GM23338 (cell line): ENCODE measurements around the gene HCST. TPM values are rescaled to one million over a fixed set of nuclear protein-coding genes. Genes with fewer than 3 reads are reported as not detected.
A peak's percentile ranks its signal among the peaks of the same experiment; 100 is the strongest.

Experiments used
- ATAC-seq: fragments of 200-7000 bp; cut with Tn5 transposase; 3 replicates; pipeline ENCODE4 v1.9.1; 2020
- DNase-seq: peaks from one replicate; pipeline ENCODE4 v3.0.0-alpha.2; 2015; ENCODE audit warnings: low spot score
- H2AFZ ChIP-seq: fragments of 200-600 bp; sonication (generic); 2 replicates; pipeline ENCODE4 v1.8.0; 2016; ENCODE audit warnings: antibody characterized with exemption, mild to moderate bottlenecking, moderate library complexity
- H3F3A ChIP-seq: fragments of 200-600 bp; sonication (generic); replicated peaks from 2 replicates; pipeline ENCODE4 v1.8.0; 2017; ENCODE audit warnings: antibody characterized with exemption, mixed run types, low read depth
- H3K27ac ChIP-seq: fragments of 200-600 bp; sonication (generic); 2 replicates; pipeline ENCODE4 v1.6.1; 2016; ENCODE audit warnings: low read depth
- H3K27me3 ChIP-seq: fragments of 200-600 bp; sonication (generic); 2 replicates; pipeline ENCODE4 v1.8.0; 2016; ENCODE audit warnings: mild to moderate bottlenecking, mixed run types, moderate library complexity; ENCODE audit not compliant: insufficient read depth
- H3K36me3 ChIP-seq: fragments of 200-600 bp; sonication (generic); 2 replicates; pipeline ENCODE4 v1.8.0; 2016; ENCODE audit warnings: mild to moderate bottlenecking; ENCODE audit not compliant: insufficient read depth
- H3K4me1 ChIP-seq: fragments of 200-600 bp; sonication (generic); 2 replicates; pipeline ENCODE4 v1.8.0; 2016; ENCODE audit warnings: mild to moderate bottlenecking, moderate library complexity; ENCODE audit not compliant: insufficient read depth
- H3K4me2 ChIP-seq: fragments of 200-600 bp; sonication (generic); 2 replicates; pipeline ENCODE4 v1.7.1; 2017; ENCODE audit warnings: mixed run types
- H3K4me3 ChIP-seq: fragments of 200-600 bp; sonication (generic); 2 replicates; pipeline ENCODE4 v1.6.1; 2016; ENCODE audit warnings: mixed run types
- H3K79me2 ChIP-seq: fragments of 200-600 bp; sonication (generic); replicated peaks from 2 replicates; pipeline ENCODE4 v1.8.0; 2017; ENCODE audit warnings: mild to moderate bottlenecking; ENCODE audit not compliant: insufficient read depth
- H3K9me2 ChIP-seq: fragments of 200-600 bp; sonication (generic); 2 replicates; pipeline ENCODE4 v1.8.0; 2017; ENCODE audit not compliant: insufficient read depth
- H4K20me1 ChIP-seq: fragments of 200-600 bp; sonication (generic); replicated peaks from 2 replicates; pipeline ENCODE4 v1.8.0; 2017; ENCODE audit warnings: mild to moderate bottlenecking; ENCODE audit not compliant: insufficient read depth
- H3K27ac Mint-ChIP-seq: 2 replicates; pipeline ENCODE4 v1.8.0; 2020; ENCODE audit warnings: inconsistent platforms, mild to moderate bottlenecking, moderate library complexity, mixed read lengths
- H3K27me3 Mint-ChIP-seq: 3 replicates; pipeline ENCODE4 v1.8.0; 2022; ENCODE audit warnings: low read depth, mild to moderate bottlenecking, moderate library complexity, mixed read lengths, inconsistent platforms; ENCODE audit not compliant: insufficient read depth, poor library complexity
- H3K36me3 Mint-ChIP-seq: 3 replicates; pipeline ENCODE4 v1.8.0; 2021; ENCODE audit warnings: low read depth, mild to moderate bottlenecking, inconsistent platforms, moderate library complexity, mixed read lengths
- H3K4me1 Mint-ChIP-seq: 3 replicates; pipeline ENCODE4 v1.8.0; 2020; ENCODE audit warnings: mild to moderate bottlenecking, inconsistent platforms, mixed read lengths
- H3K4me3 Mint-ChIP-seq: 3 replicates; pipeline ENCODE4 v1.8.0; 2021; ENCODE audit warnings: moderate library complexity, mild to moderate bottlenecking, inconsistent platforms, mixed read lengths
- H3K9me3 Mint-ChIP-seq: 3 replicates; pipeline ENCODE4 v1.8.0; 2020; ENCODE audit warnings: moderate library complexity, mild to moderate bottlenecking, inconsistent platforms, mixed read lengths
- CTCF ChIP-seq, 2 experiments: fragments of 200-600 bp in 1 of 2; sonication (generic) in 1 of 2; conservative IDR thresholded peaks; 2 replicates each; pipeline versions ENCODE4 v1.5.1 to v1.6.1; 2016 to 2017; ENCODE audit warnings: antibody characterized with exemption in 2 of 2, low read depth in 2 of 2, mild to moderate bottlenecking in 2 of 2, moderate library complexity in 1 of 2
- EZH2 ChIP-seq: fragments of 200-600 bp; sonication (generic); IDR thresholded peaks from one replicate; pipeline ENCODE4 v1.8.0; 2017; ENCODE audit warnings: antibody characterized with exemption, mild to moderate bottlenecking, low read depth; ENCODE audit not compliant: unreplicated experiment
- POLR2AphosphoS5 ChIP-seq: IDR thresholded peaks from 2 replicates; pipeline ENCODE4 v1.6.1; 2016; ENCODE audit warnings: antibody characterized with exemption, low read depth
- STAT1 ChIP-seq: IDR thresholded peaks from one replicate; pipeline ENCODE4 v1.6.1; 2016; ENCODE audit warnings: antibody characterized with exemption; ENCODE audit not compliant: unreplicated experiment
- ZNF114 ChIP-seq: fragments of 250-450 bp; sonication (Bioruptor Pico); IDR thresholded peaks from 2 replicates; pipeline ENCODE4 v1.5.0; 2020; ENCODE audit warnings: mild to moderate bottlenecking, moderate library complexity
- ZNF331 ChIP-seq: fragments of 250-450 bp; sonication (Bioruptor Pico); IDR thresholded peaks from 2 replicates; pipeline ENCODE4 v1.5.0; 2020; ENCODE audit warnings: low read depth, mild to moderate bottlenecking, moderate library complexity
- ZNF462 ChIP-seq: fragments of 250-450 bp; sonication (Bioruptor Pico); IDR thresholded peaks from 2 replicates; pipeline ENCODE4 v1.5.0; 2020; ENCODE audit warnings: mild to moderate bottlenecking, moderate library complexity
- polyA plus RNA-seq: library from polyadenylated mRNA; unstranded; fragments of >200 nt; fragmentation: Nextera tagmentation; extraction: Ambion mirVana; gene quantifications from 2 replicates; pipeline ENCODE4 v1.2.1, GENCODE V29; 2016
- total RNA-seq: library from RNA; depleted of rRNA; stranded (reverse); fragments of >200 nt; shearing (Covaris generic); gene quantifications from 2 replicates; pipeline ENCODE4 v1.2.3, GENCODE V29; 2014

Gene HCST
- total and polyA plus RNA-seq, 2 experiments from 2014 or later = 2.1 TPM; not detected in 1

- Mint-ChIP-seq H3K36me3 (peaks cover 8% of the 10 kb centered on the region; the same call in 2 of the 3 replicates), H3K27me3 (peaks cover 1% of the 10 kb centered on the region), H3K27ac (no peak overlapping the region), H3K4me3 (no peak overlapping the region), H3K9me3 (peaks cover 13% of the 10 kb centered on the region), H3K4me1 (peaks cover 8% of the 10 kb centered on the region; the same call in 1 of the 3 replicates)
- Histone ChIP-seq H3K4me2 (no peak overlapping the region), H4K20me1 (no peaks in the 10 kb centered on the region), H3K9me2 (no peaks in the 10 kb centered on the region), H3K27me3 (no peaks in the 10 kb centered on the region), H2AFZ (no peak overlapping the region), H3F3A (no peaks in the 10 kb centered on the region), H3K27ac (no peak overlapping the region), H3K36me3 (no peaks in the 10 kb centered on the region), H3K79me2 (no peaks in the 10 kb centered on the region), H3K4me3 (no peak overlapping the region), H3K4me1 (peaks cover 6% of the 10 kb centered on the region; the same call in 1 of the 2 replicates)
- TF ChIP-seq EZH2 (no peak), ZNF462 (CRISPR knock-in tag) (no peak), ZNF331 (CRISPR knock-in tag) (peak; percentile 94)
- ATAC-seq (no peak), DNase-seq (no peak)
These were observed 23.2 kb downstream of the HCST start for GRCh38 chr19:35925501-35925900.

GRCh38 chr19:35928507-35928906 is 26.2 kb downstream of the HCST start:
- ATAC-seq (no peak), DNase-seq (no peak)
- Histone ChIP-seq H3K79me2 (no peaks in the 10 kb centered on the region), H3K4me2 (no peak overlapping the region), H3K4me3 (no peak overlapping the region), H3K9me2 (peaks cover 3% of the 10 kb centered on the region; the same call in 1 of the 2 replicates), H4K20me1 (no peaks in the 10 kb centered on the region), H3K27ac (no peak overlapping the region), H2AFZ (no peak overlapping the region), H3K27me3 (no peaks in the 10 kb centered on the region), H3K4me1 (peaks cover 16% of the 10 kb centered on the region), H3K36me3 (no peaks in the 10 kb centered on the region), H3F3A (peaks cover 13% of the 10 kb centered on the region)
- Mint-ChIP-seq H3K27ac (no peak overlapping the region), H3K36me3 (peaks cover 8% of the 10 kb centered on the region; the same call in 2 of the 3 replicates), H3K27me3 (peaks cover 16% of the 10 kb centered on the region), H3K4me3 (no peak overlapping the region), H3K9me3 (peaks cover 13% of the 10 kb centered on the region), H3K4me1 (peaks cover 20% of the 10 kb centered on the region)
- TF ChIP-seq ZNF114 (CRISPR knock-in tag) (no peak), POLR2AphosphoS5 (no peak), CTCF (conservative IDR thresholded peaks at IDR 0.05; ENCODE audit: low read depth in 2 of 2) (no peak), EZH2 (no peak), STAT1 (no peak)
